Immature natural killer cell (primary cell): ENCODE data around the gene OR6B1. TPM values are rescaled to one million over a fixed set of nuclear protein-coding genes. Genes with fewer than 3 reads are reported as not detected.

Source experiments
- DNase-seq, 3 donors: peaks; one replicate each; pipeline ENCODE4 v3.0.0; 2022; ENCODE audit warnings: mixed read lengths in 1 of 3
- H3K27ac Mint-ChIP-seq, 6 donors: one replicate each; pipeline ENCODE4 v1.8.0; 2020; ENCODE audit warnings: mixed read lengths in 6 of 6, mild to moderate bottlenecking in 5 of 6, inconsistent platforms in 4 of 6, moderate library complexity in 3 of 6
- H3K27me3 Mint-ChIP-seq, 3 donors: one replicate each; pipeline ENCODE4 v1.8.0; 2020 to 2021; ENCODE audit warnings: low read depth in 3 of 3, mild to moderate bottlenecking in 3 of 3, mixed read lengths in 3 of 3, moderate library complexity in 3 of 3, inconsistent platforms in 1 of 3
- H3K36me3 Mint-ChIP-seq, 3 donors: one replicate each; pipeline ENCODE4 v1.8.0; 2020; ENCODE audit warnings: mixed read lengths in 3 of 3, inconsistent platforms in 2 of 3, mild to moderate bottlenecking in 2 of 3
- H3K4me1 Mint-ChIP-seq, 2 donors: one replicate each; pipeline ENCODE4 v1.8.0; 2020; ENCODE audit warnings: inconsistent platforms in 2 of 2, mild to moderate bottlenecking in 2 of 2, mixed read lengths in 2 of 2, moderate library complexity in 1 of 2
- H3K4me3 Mint-ChIP-seq, 5 donors: one replicate each; pipeline ENCODE4 v1.8.0; 2020; ENCODE audit warnings: mild to moderate bottlenecking in 5 of 5, mixed read lengths in 5 of 5, inconsistent platforms in 3 of 5, moderate library complexity in 3 of 5
- H3K9me3 Mint-ChIP-seq, 6 donors: one replicate each; pipeline ENCODE4 v1.8.0; 2020; ENCODE audit warnings: mild to moderate bottlenecking in 6 of 6, mixed read lengths in 6 of 6, inconsistent platforms in 4 of 6, moderate library complexity in 3 of 6
- polyA plus RNA-seq, 3 donors: library from polyadenylated mRNA; unstranded; fragments of 300-500 nt; fragmentation: Illumina TruSeq; gene quantifications; one replicate each; pipeline ENCODE4 v1.2.3, GENCODE V29; 2021

The OR6B1 gene
- polyA plus RNA-seq, 3 donors from 2014 or later = not detected

GRCh38 chr7:144011458-144012230 lies 11.5 kb downstream of the OR6B1 start:
- H3K9me3 Mint-ChIP-seq = peaks cover 7 to 23% (median 12%) of the 10 kb centered on the region in 6 donors
- no peak overlapping the region for H3K4me3 Mint-ChIP-seq
- DNase-seq = no peak
- H3K36me3 Mint-ChIP-seq = no peaks in the 10 kb centered on the region
- no peaks in the 10 kb centered on the region for H3K4me1 Mint-ChIP-seq
- H3K27ac Mint-ChIP-seq = no peak overlapping the region
- H3K27me3 Mint-ChIP-seq = peaks cover 2 to 9% (median 8%) of the 10 kb centered on the region in 3 donors

- Mint-ChIP-seq H3K4me1 (no peaks in the 10 kb centered on the region), H3K36me3 (no peaks in the 10 kb centered on the region), H3K27ac (no peak overlapping the region), H3K9me3 (peaks cover 0 to 6% (median 0%) of the 10 kb centered on the region in 6 donors), H3K4me3 (no peak overlapping the region), H3K27me3 (peaks cover 2 to 5% (median 4%) of the 10 kb centered on the region in 3 donors)
- no peak for DNase-seq
These were observed 17.9 kb downstream of the OR6B1 start for GRCh38 chr7:144018065-144018464.

DNA sequence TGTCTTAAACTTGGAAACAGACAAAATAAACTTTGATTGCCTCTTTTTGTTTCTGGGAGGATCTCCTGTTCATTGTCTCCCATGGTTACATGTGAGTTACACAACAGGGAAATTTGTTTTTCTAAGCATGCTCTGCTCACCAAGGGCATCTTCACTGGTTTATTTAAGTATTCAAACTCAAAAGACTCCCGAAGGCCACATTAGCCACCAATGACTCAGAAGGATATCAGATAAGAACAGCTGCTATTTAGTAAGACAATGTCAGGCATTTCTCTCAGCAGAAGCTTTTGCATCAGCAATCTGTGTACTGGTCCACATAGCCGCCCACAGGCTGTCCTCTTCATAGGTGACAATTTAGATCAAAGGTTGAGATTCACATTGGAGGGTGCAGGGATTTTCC lies 19.3 kb downstream of the OR6B1 start:
- DNase-seq = no peak
- no peaks in the 10 kb centered on the region for H3K4me1 Mint-ChIP-seq
- no peak overlapping the region for H3K4me3 Mint-ChIP-seq
- H3K27me3 Mint-ChIP-seq = peaks cover 2 to 5% (median 4%) of the 10 kb centered on the region in 3 donors
- peaks cover 0 to 6% (median 0%) of the 10 kb centered on the region in 6 donors for H3K9me3 Mint-ChIP-seq
- H3K36me3 Mint-ChIP-seq = no peaks in the 10 kb centered on the region
- H3K27ac Mint-ChIP-seq = no peak overlapping the region

- Mint-ChIP-seq H3K27me3 (peaks cover 1 to 4% (median 2%) of the 10 kb centered on the region in 3 donors), H3K36me3 (no peaks in the 10 kb centered on the region), H3K9me3 (no peaks in the 10 kb centered on the region), H3K27ac (no peak overlapping the region), H3K4me3 (no peak overlapping the region), H3K4me1 (no peaks in the 10 kb centered on the region)
- no peak for DNase-seq
These were observed 20.2 kb downstream of the OR6B1 start for GRCh38 chr7:144020340-144020739.

- Mint-ChIP-seq H3K4me3 (no peak overlapping the region), H3K27ac (no peak overlapping the region), H3K27me3 (peaks cover 1 to 4% (median 2%) of the 10 kb centered on the region in 3 donors), H3K9me3 (no peaks in the 10 kb centered on the region), H3K4me1 (no peaks in the 10 kb centered on the region), H3K36me3 (no peaks in the 10 kb centered on the region)
- DNase-seq = no peak
These were observed 22.0 kb downstream of the OR6B1 start for GRCh38 chr7:144022169-144022568.

DNA sequence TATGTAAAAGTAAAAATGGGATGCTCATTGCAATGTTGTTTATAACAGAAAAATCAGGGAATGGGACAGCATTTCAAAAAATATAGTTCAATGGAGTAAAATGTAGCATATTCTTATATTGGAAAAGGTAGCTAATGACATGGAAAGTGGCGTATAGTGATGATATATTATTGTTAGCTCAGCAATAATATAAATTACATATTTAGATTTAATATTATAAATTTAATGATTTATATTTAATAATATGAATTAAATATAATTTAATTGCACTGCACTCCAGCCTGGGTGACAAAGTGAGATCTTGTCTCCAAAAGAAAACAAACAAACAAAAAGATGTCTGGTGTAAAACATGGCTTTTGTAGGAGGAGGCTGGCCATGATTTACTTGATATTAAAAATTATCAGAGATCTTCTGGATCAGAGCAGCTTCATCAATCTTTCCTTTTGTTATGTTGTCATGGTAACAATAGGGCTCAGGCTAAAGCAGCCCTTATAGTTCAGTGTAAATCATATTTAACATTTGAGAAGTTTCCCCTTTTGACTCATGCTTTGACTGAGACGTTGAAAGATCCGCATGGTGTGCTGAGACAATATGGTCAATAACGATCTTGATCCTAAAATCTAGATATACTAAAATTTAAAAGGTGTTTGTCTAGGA lies 23.2 kb downstream of the OR6B1 start:
- no peaks in the 10 kb centered on the region for H3K4me1 Mint-ChIP-seq
- DNase-seq = no peak
- no peaks in the 10 kb centered on the region for H3K9me3 Mint-ChIP-seq
- no peaks in the 10 kb centered on the region for H3K36me3 Mint-ChIP-seq
- H3K27ac Mint-ChIP-seq = no peak overlapping the region
- H3K4me3 Mint-ChIP-seq = no peak overlapping the region
- peaks cover 1 to 4% (median 2%) of the 10 kb centered on the region in 3 donors for H3K27me3 Mint-ChIP-seq

GRCh38 chr7:144024213-144024612 lies 24.1 kb downstream of the OR6B1 start:
- peaks cover 0 to under 1% (median 0%) of the 10 kb centered on the region in 6 donors for H3K9me3 Mint-ChIP-seq
- no peaks in the 10 kb centered on the region for H3K4me1 Mint-ChIP-seq
- peaks cover 1 to 4% (median 2%) of the 10 kb centered on the region in 3 donors for H3K27me3 Mint-ChIP-seq
- no peaks in the 10 kb centered on the region for H3K36me3 Mint-ChIP-seq
- no peak overlapping the region for H3K4me3 Mint-ChIP-seq
- DNase-seq = no peak
- H3K27ac Mint-ChIP-seq = no peak overlapping the region

GRCh38 chr7:144026203-144026883 lies 26.2 kb downstream of the OR6B1 start:
- Mint-ChIP-seq H3K4me1 (no peaks in the 10 kb centered on the region), H3K27me3 (peaks cover 0 to 4% (median 3%) of the 10 kb centered on the region in 3 donors), H3K9me3 (peaks cover 0 to 3% (median 0%) of the 10 kb centered on the region in 6 donors), H3K36me3 (no peaks in the 10 kb centered on the region), H3K4me3 (no peak overlapping the region), H3K27ac (no peak overlapping the region)
- no peak for DNase-seq

GRCh38 chr7:144027070-144027469 lies 26.9 kb downstream of the OR6B1 start:
- no peak overlapping the region for H3K27ac Mint-ChIP-seq
- H3K4me1 Mint-ChIP-seq = no peaks in the 10 kb centered on the region
- no peak for DNase-seq
- H3K27me3 Mint-ChIP-seq = peaks cover 2 to 4% (median 4%) of the 10 kb centered on the region in 3 donors
- H3K36me3 Mint-ChIP-seq = no peaks in the 10 kb centered on the region
- H3K4me3 Mint-ChIP-seq = no peak overlapping the region
- H3K9me3 Mint-ChIP-seq = peaks cover 0 to 3% (median 0%) of the 10 kb centered on the region in 6 donors

DNA sequence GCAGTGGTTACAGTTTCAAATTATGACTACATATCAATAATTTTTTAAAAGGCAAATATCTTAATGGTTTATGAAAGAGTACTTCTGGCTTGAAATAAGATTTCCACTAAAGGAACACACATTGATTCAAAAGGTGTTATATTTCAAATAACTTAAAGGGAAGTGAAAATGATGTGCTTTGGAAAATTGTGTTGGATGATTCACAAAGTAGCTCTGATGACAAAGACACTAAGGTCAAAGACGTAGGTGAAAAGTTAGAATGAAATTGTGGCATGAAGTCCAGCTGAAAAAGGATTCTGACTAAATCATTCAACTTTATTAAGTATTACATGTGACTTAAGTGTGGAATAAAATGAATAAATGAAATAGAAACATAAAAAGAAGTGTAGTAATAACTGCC lies 27.9 kb downstream of the OR6B1 start:
- H3K4me3 Mint-ChIP-seq = no peak overlapping the region
- H3K27me3 Mint-ChIP-seq = peaks cover 2 to 4% (median 2%) of the 10 kb centered on the region in 3 donors
- no peaks in the 10 kb centered on the region for H3K4me1 Mint-ChIP-seq
- H3K27ac Mint-ChIP-seq = no peak overlapping the region
- DNase-seq = no peak
- no peaks in the 10 kb centered on the region for H3K36me3 Mint-ChIP-seq
- peaks cover 0 to 3% (median 0%) of the 10 kb centered on the region in 6 donors for H3K9me3 Mint-ChIP-seq

DNA sequence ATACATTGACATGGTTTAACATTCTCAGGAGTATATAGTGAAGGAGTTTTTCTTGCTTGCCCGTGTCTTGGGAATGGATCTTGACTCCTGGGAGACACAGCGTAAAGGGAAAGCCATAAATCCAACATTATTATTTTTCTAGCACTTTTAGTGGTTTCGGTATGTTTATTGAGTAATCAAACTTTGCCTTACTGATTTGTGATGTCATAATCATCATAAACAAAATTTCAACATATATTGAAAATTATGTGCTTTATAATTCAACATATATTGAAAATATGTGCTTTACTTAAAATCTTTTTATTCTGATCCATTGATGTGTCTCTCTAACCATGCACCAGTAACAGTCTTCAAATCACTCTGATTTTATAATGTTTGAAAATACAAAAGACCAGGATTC lies 28.4 kb downstream of the OR6B1 start:
- DNase-seq = no peak
- peaks cover 0 to 3% (median 0%) of the 10 kb centered on the region in 6 donors for H3K9me3 Mint-ChIP-seq
- no peaks in the 10 kb centered on the region for H3K36me3 Mint-ChIP-seq
- H3K27ac Mint-ChIP-seq = no peak overlapping the region
- H3K4me3 Mint-ChIP-seq = no peak overlapping the region
- no peaks in the 10 kb centered on the region for H3K4me1 Mint-ChIP-seq
- H3K27me3 Mint-ChIP-seq = peaks cover 2 to 4% (median 2%) of the 10 kb centered on the region in 3 donors

GRCh38 chr7:144032516-144032915 lies 32.4 kb downstream of the OR6B1 start:
- DNase-seq = no peak
- Mint-ChIP-seq H3K27me3 (peaks cover 3 to 11% (median 8%) of the 10 kb centered on the region in 3 donors), H3K27ac (no peak overlapping the region), H3K4me1 (no peaks in the 10 kb centered on the region), H3K4me3 (no peak overlapping the region), H3K9me3 (peaks cover 0 to 7% (median 0%) of the 10 kb centered on the region in 6 donors), H3K36me3 (no peaks in the 10 kb centered on the region)

DNA sequence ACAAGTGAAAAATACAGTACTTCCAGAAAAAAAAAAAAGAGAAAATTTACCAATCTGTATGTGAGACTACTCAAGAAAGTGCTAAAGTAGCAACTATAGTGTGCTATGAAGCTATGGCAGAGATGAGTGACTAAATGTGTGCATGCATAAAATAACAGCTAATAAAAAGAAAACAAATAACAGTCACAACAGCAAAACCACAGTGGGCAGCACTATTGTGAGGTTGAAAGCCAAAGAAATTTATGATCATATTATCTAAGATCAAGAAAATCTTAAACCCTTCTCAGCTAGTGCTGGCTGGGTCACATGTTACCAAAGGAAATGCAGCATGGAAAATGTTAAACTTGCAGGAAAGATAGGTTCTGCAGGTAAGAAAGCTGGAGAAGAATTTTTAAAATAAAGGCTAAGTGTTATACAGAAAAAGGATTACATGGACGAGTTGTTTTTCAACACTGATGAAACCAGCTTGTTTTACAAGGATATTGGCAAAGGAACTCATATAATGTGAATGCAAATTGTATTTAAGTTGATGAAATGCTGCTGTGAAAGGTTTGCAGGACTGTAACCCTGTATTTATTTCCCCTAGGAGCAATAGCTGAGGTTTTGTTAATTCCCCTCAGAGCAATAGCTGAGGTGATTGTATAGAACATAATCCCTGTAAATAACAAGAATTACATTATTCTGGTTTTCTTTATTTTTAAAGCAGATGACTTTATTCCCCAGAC lies 33.0 kb downstream of the OR6B1 start:
- Mint-ChIP-seq H3K4me1 (no peaks in the 10 kb centered on the region), H3K9me3 (peaks cover 0 to 11% (median 0%) of the 10 kb centered on the region in 6 donors), H3K36me3 (no peaks in the 10 kb centered on the region), H3K4me3 (no peak overlapping the region), H3K27ac (no peak overlapping the region), H3K27me3 (peaks cover 3 to 11% (median 8%) of the 10 kb centered on the region in 3 donors)
- no peak for DNase-seq
